ENCODE measurements around the gene PANK2.
"Not testable (repeated sequence)": the region's sequence is repeated elsewhere in the genome, so short reads cannot be mapped to it uniquely, and the experiment has no call there.

PANK2 gene

GRCh38 chr20:3902446-3902845 is 13.3 kb downstream of the PANK2 start:
- H3K4me3 Mint-ChIP-seq, result no peak overlapping the region
- H3K27me3 Mint-ChIP-seq, result no peaks in the 10 kb centered on the region
- H3K9me3 Mint-ChIP-seq, result no peaks in the 10 kb centered on the region
- peaks cover 14% of the 10 kb centered on the region for H3K36me3 Mint-ChIP-seq (ENCODE audit: low read depth)
- no peak overlapping the region for H3K27ac Mint-ChIP-seq
- H3K4me1 Mint-ChIP-seq (ENCODE audit: low read depth), result peaks cover 83% of the 10 kb centered on the region

GRCh38 chr20:3904224-3904623 is 15.0 kb downstream of the PANK2 start:
- Mint-ChIP-seq H3K4me3 (no peak overlapping the region), H3K27ac (peak overlapping the region; percentile 40), H3K36me3 (ENCODE audit: low read depth) (peaks cover 32% of the 10 kb centered on the region), H3K27me3 (no peaks in the 10 kb centered on the region), H3K9me3 (no peaks in the 10 kb centered on the region), H3K4me1 (ENCODE audit: low read depth) (peaks cover 88% of the 10 kb centered on the region)

GRCh38 chr20:3904857-3905256 is 15.7 kb downstream of the PANK2 start:
- H3K36me3 Mint-ChIP-seq (ENCODE audit: low read depth), result peaks cover 37% of the 10 kb centered on the region
- H3K4me3 Mint-ChIP-seq, result no peak overlapping the region
- H3K27me3 Mint-ChIP-seq, result no peaks in the 10 kb centered on the region
- no peaks in the 10 kb centered on the region for H3K9me3 Mint-ChIP-seq
- H3K27ac Mint-ChIP-seq, result peak overlapping the region; percentile 70
- peaks cover 83% of the 10 kb centered on the region for H3K4me1 Mint-ChIP-seq (ENCODE audit: low read depth)

- peak overlapping the region; percentile 48 for H3K4me3 Mint-ChIP-seq
- H3K36me3 Mint-ChIP-seq (ENCODE audit: low read depth), result peaks cover 49% of the 10 kb centered on the region
Measured at GRCh38 chr20:3906744-3907721, 17.8 kb downstream of the PANK2 start.

GRCh38 chr20:3908667-3909066 is 19.5 kb downstream of the PANK2 start:
- Mint-ChIP-seq H3K9me3 (no peaks in the 10 kb centered on the region), H3K4me3 (no peak overlapping the region), H3K27ac (peak overlapping the region; percentile 23), H3K4me1 (ENCODE audit: low read depth) (peaks cover 52% of the 10 kb centered on the region), H3K36me3 (ENCODE audit: low read depth) (peaks cover 62% of the 10 kb centered on the region), H3K27me3 (no peaks in the 10 kb centered on the region)

More at GRCh38 chr20:3906744-3907721, 17.8 kb downstream of the PANK2 start:
- Mint-ChIP-seq H3K4me1 (ENCODE audit: low read depth) (peaks cover 62% of the 10 kb centered on the region), H3K27ac (peak overlapping the region; percentile 84)
- not testable (repeated sequence) for H3K27me3 Mint-ChIP-seq, H3K9me3 Mint-ChIP-seq

GRCh38 chr20:3909952-3910366 is 20.8 kb downstream of the PANK2 start:
- no peaks in the 10 kb centered on the region for H3K27me3 Mint-ChIP-seq
- no peak overlapping the region for H3K4me3 Mint-ChIP-seq
- peaks cover 67% of the 10 kb centered on the region for H3K36me3 Mint-ChIP-seq (ENCODE audit: low read depth)
- no peaks in the 10 kb centered on the region for H3K9me3 Mint-ChIP-seq
- peak overlapping the region; percentile 31 for H3K27ac Mint-ChIP-seq
- H3K4me1 Mint-ChIP-seq (ENCODE audit: low read depth), result peaks cover 48% of the 10 kb centered on the region

GRCh38 chr20:3910853-3911252 is 21.7 kb downstream of the PANK2 start:
- Mint-ChIP-seq H3K9me3 (no peaks in the 10 kb centered on the region), H3K27ac (no peak overlapping the region), H3K4me1 (ENCODE audit: low read depth) (peaks cover 51% of the 10 kb centered on the region), H3K27me3 (no peaks in the 10 kb centered on the region), H3K36me3 (ENCODE audit: low read depth) (peaks cover 75% of the 10 kb centered on the region), H3K4me3 (no peak overlapping the region)

GRCh38 chr20:3911956-3912355 is 22.8 kb downstream of the PANK2 start:
- Mint-ChIP-seq H3K4me1 (ENCODE audit: low read depth) (peaks cover 47% of the 10 kb centered on the region), H3K4me3 (no peak overlapping the region), H3K9me3 (no peaks in the 10 kb centered on the region), H3K27ac (no peak overlapping the region), H3K36me3 (ENCODE audit: low read depth) (peaks cover 86% of the 10 kb centered on the region), H3K27me3 (no peaks in the 10 kb centered on the region)

- H3K4me1 Mint-ChIP-seq (ENCODE audit: low read depth), result peaks cover 39% of the 10 kb centered on the region
- H3K36me3 Mint-ChIP-seq (ENCODE audit: low read depth), result peaks cover 86% of the 10 kb centered on the region
- peak overlapping the region; percentile 42 for H3K27ac Mint-ChIP-seq
- no peak overlapping the region for H3K4me3 Mint-ChIP-seq
- no peaks in the 10 kb centered on the region for H3K9me3 Mint-ChIP-seq
- no peaks in the 10 kb centered on the region for H3K27me3 Mint-ChIP-seq
Measured at GRCh38 chr20:3914446-3914845, 25.3 kb downstream of the PANK2 start.

- H3K27ac Mint-ChIP-seq, result peak overlapping the region; percentile 76
- peaks cover 40% of the 10 kb centered on the region for H3K4me1 Mint-ChIP-seq (ENCODE audit: low read depth)
- peaks cover 84% of the 10 kb centered on the region for H3K36me3 Mint-ChIP-seq (ENCODE audit: low read depth)
- no peaks in the 10 kb centered on the region for H3K9me3 Mint-ChIP-seq
- H3K4me3 Mint-ChIP-seq, result no peak overlapping the region
- H3K27me3 Mint-ChIP-seq, result no peaks in the 10 kb centered on the region
Measured at GRCh38 chr20:3915691-3916090, 26.5 kb downstream of the PANK2 start.

- peaks cover 85% of the 10 kb centered on the region for H3K36me3 Mint-ChIP-seq (ENCODE audit: low read depth)
- H3K4me1 Mint-ChIP-seq (ENCODE audit: low read depth), result peaks cover 40% of the 10 kb centered on the region
- no peak overlapping the region for H3K4me3 Mint-ChIP-seq
- no peaks in the 10 kb centered on the region for H3K27me3 Mint-ChIP-seq
- H3K27ac Mint-ChIP-seq, result no peak overlapping the region
- H3K9me3 Mint-ChIP-seq, result no peaks in the 10 kb centered on the region
Measured at GRCh38 chr20:3916364-3916763, 27.2 kb downstream of the PANK2 start.

- Mint-ChIP-seq H3K4me1 (ENCODE audit: low read depth) (peaks cover 62% of the 10 kb centered on the region), H3K27ac (peak overlapping the region; percentile 62), H3K4me3 (no peak overlapping the region), H3K9me3 (no peaks in the 10 kb centered on the region), H3K27me3 (no peaks in the 10 kb centered on the region), H3K36me3 (ENCODE audit: low read depth) (peaks cover 85% of the 10 kb centered on the region)
Measured at GRCh38 chr20:3919352-3919751, 30.2 kb downstream of the PANK2 start.

GRCh38 chr20:3922223-3922982 is 33.2 kb downstream of the PANK2 start:
- Mint-ChIP-seq H3K9me3 (no peaks in the 10 kb centered on the region), H3K4me1 (ENCODE audit: low read depth) (peaks cover 52% of the 10 kb centered on the region), H3K36me3 (ENCODE audit: low read depth) (peaks cover 78% of the 10 kb centered on the region), H3K4me3 (no peak overlapping the region), H3K27ac (peak overlapping the region; percentile 90), H3K27me3 (no peaks in the 10 kb centered on the region)

- Mint-ChIP-seq H3K36me3 (ENCODE audit: low read depth) (peaks cover 77% of the 10 kb centered on the region), H3K27ac (peak overlapping the region; percentile 90), H3K4me1 (ENCODE audit: low read depth) (peaks cover 51% of the 10 kb centered on the region), H3K4me3 (no peak overlapping the region), H3K27me3 (no peaks in the 10 kb centered on the region), H3K9me3 (no peaks in the 10 kb centered on the region)
Measured at GRCh38 chr20:3922983-3923339, 33.8 kb downstream of the PANK2 start.

- peak overlapping the region; percentile 53 for H3K27ac Mint-ChIP-seq
- no peak overlapping the region for H3K4me3 Mint-ChIP-seq
- H3K27me3 Mint-ChIP-seq, result no peaks in the 10 kb centered on the region
- peaks cover 46% of the 10 kb centered on the region for H3K4me1 Mint-ChIP-seq (ENCODE audit: low read depth)
- peaks cover 72% of the 10 kb centered on the region for H3K36me3 Mint-ChIP-seq (ENCODE audit: low read depth)
- no peaks in the 10 kb centered on the region for H3K9me3 Mint-ChIP-seq
Measured at GRCh38 chr20:3923818-3924217, 34.6 kb downstream of the PANK2 start.
